SK-N-SH treated with all-trans-retinoic acid at 6 μM for 48 hours (cell line): ENCODE measurements around the gene SEC14L1.

ENCODE experiments used
- ARNTL ChIP-seq: fragments of 450-650 bp; formaldehyde crosslinking; IDR thresholded peaks from 2 replicates; pipeline ENCODE4 v1.5.0; 2020; ENCODE audit warnings: low read depth, mild to moderate bottlenecking, moderate library complexity, borderline replicate concordance
- ESRRG ChIP-seq: fragments of 250-450 bp; sonication (Bioruptor Pico); IDR thresholded peaks from 2 replicates; pipeline ENCODE4 v1.6.1; 2021; ENCODE audit warnings: mild to moderate bottlenecking
- POU6F1 ChIP-seq: fragments of 250-450 bp; sonication (Bioruptor Pico); IDR thresholded peaks from 2 replicates; pipeline ENCODE4 v1.8.0; 2021; ENCODE audit warnings: low read depth, mild to moderate bottlenecking, moderate library complexity, borderline replicate concordance
- ZFP30 ChIP-seq: fragments of 450-650 bp; formaldehyde crosslinking; IDR thresholded peaks from 2 replicates; pipeline ENCODE4 v1.5.0; 2022; ENCODE audit warnings: mild to moderate bottlenecking, moderate library complexity

DNA sequence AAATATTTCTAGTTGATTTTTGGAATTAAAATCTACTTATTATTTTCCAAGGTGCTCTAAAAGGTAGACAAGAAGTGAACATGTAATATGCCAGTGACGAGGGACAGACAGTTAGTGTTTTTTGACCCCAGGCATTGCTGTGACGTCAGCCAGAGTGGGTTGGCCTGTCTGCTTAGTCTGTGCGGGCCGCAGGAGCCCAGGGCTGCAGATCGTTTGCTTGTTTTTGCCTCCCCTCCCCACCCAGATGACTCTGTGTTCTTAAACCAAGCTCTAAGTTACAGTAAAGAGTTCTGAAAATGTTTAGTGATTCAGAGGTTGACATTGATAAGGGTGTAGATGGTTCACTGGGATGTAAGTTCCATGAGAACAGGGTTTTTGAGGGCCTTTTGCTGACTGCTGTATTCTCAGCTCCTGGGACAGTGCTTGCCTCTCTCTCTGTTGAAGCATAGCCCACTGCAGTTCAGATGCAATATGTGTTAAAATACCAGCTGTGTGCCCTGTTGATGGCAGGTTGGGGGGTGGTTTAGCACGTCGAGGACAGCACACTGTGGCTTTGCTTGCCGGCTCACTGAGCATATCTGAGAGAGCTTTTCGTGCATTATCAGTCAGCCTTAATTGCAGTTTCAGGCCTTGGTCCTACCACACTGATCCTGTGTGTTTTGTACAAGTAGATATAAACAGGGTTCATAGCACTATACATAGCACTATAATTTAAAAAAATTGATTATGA is 64.8 kb downstream of the SEC14L1 start:
- TF ChIP-seq ARNTL (no peak), ESRRG (no peak), POU6F1 (CRISPR knock-in tag) (no peak), ZFP30 (no peak)
